ENCODE measurements around the gene USP13. TPM values are rescaled to one million over a fixed set of nuclear protein-coding genes. Genes with fewer than 3 reads are reported as not detected.

The USP13 gene
- total and polyA plus RNA-seq, 2 of the 4 experiments (the other 2 are of a cell fraction), result 9.2 to 18.1 TPM

- Histone ChIP-seq H2AFZ (replicated peaks; ENCODE audit: low read length, poor library complexity) (no peak overlapping the region), H2BK5ac (ENCODE audit: low read depth, low read length, poor library complexity, severe bottlenecking) (no peak overlapping the region), H3K27ac (ENCODE audit: insufficient read depth, low read length) (no peak overlapping the region), H3K79me1 (ENCODE audit: low read depth in 1 of 2, low read length in 2 of 2) (no peaks in the 10 kb centered on the region), H3K14ac (replicated peaks; ENCODE audit: low read depth, low read length) (no peak overlapping the region), H3K9ac (ENCODE audit: low read depth, low read length) (no peak overlapping the region), H2BK15ac (ENCODE audit: low read depth, low read length) (no peak overlapping the region), H2BK20ac (ENCODE audit: low read depth, low read length) (no peak overlapping the region), H4K91ac (ENCODE audit: insufficient read depth, low read depth, low read length) (no peak overlapping the region), H3K56ac (ENCODE audit: extremely low read depth, insufficient read depth, low read length) (no peak overlapping the region), H2AK9ac (replicated peaks; ENCODE audit: low read depth, low read length, poor library complexity) (no peak overlapping the region), H3K4ac (ENCODE audit: low read depth, low read length) (no peak overlapping the region), H3K9me1 (ENCODE audit: insufficient read depth, low read length) (no peaks in the 10 kb centered on the region), H4K5ac (ENCODE audit: low read depth, low read length) (no peak overlapping the region), H2BK120ac (ENCODE audit: low read depth, low read length) (no peak overlapping the region), H3K36me3 (ENCODE audit: control insufficient read depth, insufficient read depth, low read length) (no peaks in the 10 kb centered on the region), H3K4me1 (ENCODE audit: control insufficient read depth, insufficient read depth, low read length) (peaks cover 2% of the 10 kb centered on the region; the same call in 1 of the 2 replicates), H2AK5ac (ENCODE audit: low read depth, low read length) (no peak overlapping the region), H3K9me3 (ENCODE audit: control insufficient read depth, insufficient read depth, low read length) (no peaks in the 10 kb centered on the region), H4K20me1 (ENCODE audit: insufficient read depth, low read length) (no peaks in the 10 kb centered on the region), H3K18ac (ENCODE audit: low read depth, low read length) (no peak overlapping the region), H3K27me3 (ENCODE audit: control insufficient read depth, insufficient read depth, low read length) (no peaks in the 10 kb centered on the region), H3K23ac (ENCODE audit: low read depth, low read length) (no peak overlapping the region), H3K4me2 (ENCODE audit: low read depth, low read length) (peak overlapping the region; percentile 80; the same call in 1 of the 2 replicates), H3K4me3 (ENCODE audit: insufficient read depth, low read depth, low read length) (no peak overlapping the region), H4K8ac (ENCODE audit: low read depth in 2 of 2, low read length in 2 of 2) (no peak overlapping the region)
- in situ Hi-C loops (cut with MboI; ENCODE audit: low sequenced_read_pairs) (loop anchor here (25.0 kb wide), 1 partner anchor 800 kb away; the partner anchor contains the start of gene TTC14), dilution Hi-C loops (cut with HindIII; ENCODE audit: low sequenced_read_pairs, unreplicated experiment) (no loop called here), intact Hi-C loops (cut with micrococcal nuclease) (loop anchor here (5.0 kb wide), 1 partner anchor 870 kb away; no protein-coding TSS in a partner anchor)
- ATAC-seq (ENCODE audit: low read depth) (no peak), DNase-seq (no peak)
- ChIA-PET POLR2A (ENCODE audit: unreplicated experiment) (no interaction called here), CTCF (interaction anchor here (0.6 to 1.6 kb wide), 6 partner anchors 10 to 160 kb away, joined by 3 to 13 read pairs (median 4); partner anchors contain the start of gene USP13)
- no TSS peak for BruUV-seq (replicated peaks)
- no peak for TF ChIP-seq USF2 (IDR thresholded peaks at IDR 0.05; ENCODE audit: low read depth, low read length)
- no peak for TF ChIP-seq RCOR1 (IDR thresholded peaks at IDR 0.05; ENCODE audit: insufficient replicate concordance, low read length)
- no peak for TF ChIP-seq CHD1 (IDR thresholded peaks at IDR 0.05; ENCODE audit: low read depth, low read length)
- TF ChIP-seq POLR2A (IDR thresholded peaks at IDR 0.05; ENCODE audit: low read depth, low read length), result no peak
- TF ChIP-seq SMC3 (IDR thresholded peaks at IDR 0.05; ENCODE audit: low read depth, low read length), result no peak
- TF ChIP-seq CEBPB (IDR thresholded peaks at IDR 0.05; ENCODE audit: low read depth, low read length), result no peak
- TF ChIP-seq BHLHE40 (IDR thresholded peaks at IDR 0.05; ENCODE audit: low read depth, low read length), result no peak
- no peak for TF ChIP-seq RFX5 (IDR thresholded peaks at IDR 0.05; ENCODE audit: low read depth, low read length)
- whole genome bisulfite sequencing, 2 experiments (ENCODE audit: extremely low coverage in 2 of 2, insufficient read length in 1 of 2), result no CpG with 5 or more reads among the region's 3 CpGs
Observed at GRCh38 chr3:179812096-179812382, 159.2 kb downstream of the USP13 start.
